Activated effector memory CD4-positive, alpha-beta T cell treated with anti-CD3 and anti-CD28 coated beads, Interleukin-2, amount 50 U/mL, for 16 hours (primary cell): ENCODE data around the gene KCNIP3.
"Not testable (repeated sequence)": the region's sequence is repeated elsewhere in the genome, so short reads cannot be mapped to it uniquely, and the experiment has no call there.

Source experiments
- DNase-seq: peaks from one replicate; pipeline ENCODE4 v3.0.0-alpha.2; 2020

KCNIP3 gene

DNA sequence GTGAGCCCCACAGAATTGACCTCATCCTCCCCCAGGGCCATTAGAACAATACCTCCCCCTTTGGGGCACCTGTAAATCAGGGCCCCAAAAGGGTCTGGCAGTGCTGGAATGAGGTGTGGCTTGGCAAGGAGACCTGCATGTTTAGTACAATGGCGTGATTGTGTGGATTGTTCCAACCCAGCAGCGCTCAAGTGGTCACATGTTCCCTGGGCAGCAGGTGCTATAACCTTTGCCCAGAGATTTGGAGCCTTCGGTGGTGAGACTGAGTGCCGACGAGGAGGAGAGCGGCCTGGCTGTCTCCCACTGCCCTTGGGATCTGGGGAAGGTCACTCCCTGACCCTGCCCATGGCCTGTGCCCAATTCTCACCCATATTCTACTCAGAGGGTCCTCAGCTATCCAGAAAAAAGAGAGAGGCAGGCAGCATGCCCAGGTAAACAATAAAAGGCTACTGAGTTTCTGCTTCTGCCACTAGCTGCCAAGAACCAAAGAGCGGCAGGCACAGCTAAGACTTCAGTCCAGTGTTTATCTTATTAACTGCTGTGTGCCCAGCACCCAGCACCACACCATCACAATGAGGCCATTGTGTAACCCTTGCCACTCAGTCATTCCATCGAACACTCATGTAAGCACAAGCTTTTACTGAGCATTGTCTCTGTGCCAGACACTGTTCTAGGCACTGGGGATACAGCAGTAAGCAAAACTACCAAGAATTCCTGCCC is 132.8 kb downstream of the KCNIP3 start:
- DNase-seq = not testable (repeated sequence)

DNA sequence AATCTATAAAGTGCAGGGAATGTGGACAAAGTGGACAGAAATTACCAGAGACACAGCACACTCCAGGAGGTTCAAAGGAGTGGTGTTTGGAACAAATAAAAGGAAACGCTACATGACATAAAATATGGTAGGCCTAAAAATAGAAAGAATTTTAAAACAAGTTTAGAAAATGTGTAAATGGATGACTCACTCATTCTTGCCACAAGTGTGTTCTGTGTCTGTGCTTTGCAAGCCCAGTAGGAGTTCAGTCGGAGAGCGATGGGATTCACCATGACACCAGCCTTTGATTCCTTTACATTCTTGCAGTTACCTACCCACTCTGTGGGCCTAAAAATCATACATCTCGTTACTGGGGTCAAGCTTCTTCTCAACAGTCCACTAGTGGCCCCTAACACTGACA is 136.2 kb downstream of the KCNIP3 start:
- not testable (repeated sequence) for DNase-seq

DNA sequence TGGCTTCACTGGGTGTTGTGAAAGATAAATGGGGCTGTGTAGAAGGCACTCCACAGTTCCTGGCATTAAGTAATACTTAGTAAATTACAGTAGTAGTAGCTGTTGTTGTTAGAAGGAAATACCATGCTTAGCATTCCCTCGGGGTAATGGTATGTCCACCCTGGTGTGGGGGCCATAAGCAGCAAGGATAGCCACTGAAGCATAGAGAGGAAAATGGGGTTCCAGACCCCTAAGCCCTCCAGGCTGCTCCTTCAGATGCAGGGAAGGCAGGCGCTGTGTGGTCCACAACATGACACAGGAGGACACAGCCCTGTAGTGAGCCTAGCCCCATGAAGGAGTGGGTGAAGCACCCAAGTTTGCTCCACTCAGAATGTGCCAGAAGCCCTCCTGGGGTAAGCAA is 136.8 kb downstream of the KCNIP3 start:
- DNase-seq = not testable (repeated sequence)

DNA sequence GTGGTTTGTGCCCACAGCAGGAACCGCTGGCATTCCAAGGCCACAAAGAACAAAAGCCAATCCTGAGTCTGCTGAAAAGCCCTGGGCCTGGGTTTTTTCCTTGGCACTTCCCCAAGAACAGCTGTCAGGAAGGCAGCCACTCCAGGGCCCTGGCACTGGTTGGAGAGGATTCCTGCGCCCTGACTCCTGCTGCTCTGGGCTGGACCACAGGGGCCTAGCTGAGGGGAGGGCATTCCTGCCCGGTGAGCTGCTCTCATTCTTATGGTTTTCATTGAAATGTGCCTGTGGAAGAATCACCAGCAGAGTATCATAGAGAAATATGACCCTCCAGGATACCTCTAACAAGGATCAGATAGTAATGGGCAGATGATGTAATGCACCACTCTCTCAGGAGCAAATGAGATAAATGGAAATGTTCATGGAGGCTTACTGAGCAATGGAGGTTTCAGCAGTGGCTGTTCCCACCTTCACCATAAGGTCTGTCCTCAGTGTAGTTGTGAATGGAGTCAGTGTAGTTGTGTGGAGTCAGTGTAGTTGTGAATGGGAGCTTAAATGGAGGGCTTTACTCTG is 137.4 kb downstream of the KCNIP3 start:
- not testable (repeated sequence) for DNase-seq

DNA sequence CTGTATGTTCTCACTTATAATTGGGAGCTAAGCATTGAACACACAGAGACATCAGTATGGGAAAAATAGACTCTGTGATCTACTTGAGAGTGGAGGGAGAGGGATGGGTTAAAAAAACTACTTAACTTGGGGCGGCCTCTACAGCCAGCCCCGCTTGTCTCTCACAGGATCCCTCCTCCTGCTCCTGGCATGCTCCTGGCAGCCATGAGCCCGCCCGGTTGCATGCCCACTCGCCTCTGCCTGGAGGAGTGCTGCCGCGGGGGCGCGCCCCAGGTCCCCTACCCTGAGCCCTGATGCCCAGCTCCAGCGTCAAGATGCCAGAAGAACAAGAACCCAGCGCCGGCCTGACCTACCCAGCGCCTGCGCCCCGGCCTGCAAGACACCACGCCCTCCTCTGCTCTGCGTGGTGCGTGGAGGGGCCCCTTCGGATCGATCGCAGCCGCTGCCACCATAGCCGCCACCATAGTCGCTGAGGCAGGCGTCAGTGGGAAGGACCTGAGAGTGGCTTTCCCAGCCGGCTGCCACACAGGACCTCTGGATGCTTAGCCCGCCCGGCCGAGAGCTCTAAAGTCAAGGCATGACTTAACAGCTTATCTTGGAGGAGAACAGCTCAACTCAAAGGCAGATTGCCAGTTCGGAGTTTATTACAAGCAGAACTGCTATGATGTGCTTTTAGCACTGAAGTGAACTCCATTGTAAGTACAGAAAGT is 138.2 kb downstream of the KCNIP3 start:
- not testable (repeated sequence) for DNase-seq
